Measurements from ENCODE around the gene SPATS2.
A peak's percentile ranks its signal among the peaks of the same experiment; 100 is the strongest.
"Not testable (repeated sequence)": the region's sequence is repeated elsewhere in the genome, so short reads cannot be mapped to it uniquely, and the experiment has no call there.

SPATS2 gene

GRCh38 chr12:49367381-49368239 lies at the start of gene SPATS2:
SPATS2 (plus strand) TSS chr12:49367462; CDS start chr12:49461013, 93,551 bp downstream.
- no peak for DNase-seq

DNA sequence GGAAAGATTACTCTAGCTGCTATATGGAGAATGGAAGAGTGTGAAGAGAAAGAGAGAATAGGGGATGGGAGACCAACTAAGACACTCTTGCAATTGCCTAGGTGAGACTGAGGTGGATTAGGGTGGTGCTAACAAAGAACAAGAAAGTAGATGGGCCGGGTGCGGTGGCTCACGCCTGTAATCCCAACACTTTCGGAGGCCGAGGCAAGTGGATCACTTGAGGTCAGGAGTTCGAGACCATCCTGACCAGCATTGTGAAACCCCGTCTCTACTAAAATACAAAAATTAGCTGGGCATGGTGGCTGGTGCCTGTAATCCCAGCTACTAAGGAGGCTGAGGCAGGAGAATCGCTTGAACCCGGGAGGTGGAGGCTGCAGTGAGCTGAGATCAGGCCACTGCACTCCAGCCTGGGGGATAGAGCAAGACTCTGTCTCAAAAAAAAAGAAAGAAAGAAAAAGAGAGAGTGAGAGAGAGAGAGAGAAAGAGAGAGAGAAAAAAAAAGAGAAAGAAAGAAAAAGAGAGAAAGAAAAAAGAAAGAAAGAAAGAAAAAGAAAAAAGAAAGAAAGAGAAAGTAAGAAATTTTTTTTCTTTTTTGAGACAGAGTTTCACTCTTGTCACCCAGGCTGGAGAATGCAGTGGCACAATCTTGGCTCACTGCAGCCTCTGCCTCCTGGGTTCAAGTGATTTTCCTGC lies 46.7 kb upstream of the SPATS2 start:
- DNase-seq: not testable (repeated sequence)

GRCh38 chr12:49322367-49322707 lies 44.9 kb upstream of the SPATS2 start:
- DNase-seq: no peak

DNA sequence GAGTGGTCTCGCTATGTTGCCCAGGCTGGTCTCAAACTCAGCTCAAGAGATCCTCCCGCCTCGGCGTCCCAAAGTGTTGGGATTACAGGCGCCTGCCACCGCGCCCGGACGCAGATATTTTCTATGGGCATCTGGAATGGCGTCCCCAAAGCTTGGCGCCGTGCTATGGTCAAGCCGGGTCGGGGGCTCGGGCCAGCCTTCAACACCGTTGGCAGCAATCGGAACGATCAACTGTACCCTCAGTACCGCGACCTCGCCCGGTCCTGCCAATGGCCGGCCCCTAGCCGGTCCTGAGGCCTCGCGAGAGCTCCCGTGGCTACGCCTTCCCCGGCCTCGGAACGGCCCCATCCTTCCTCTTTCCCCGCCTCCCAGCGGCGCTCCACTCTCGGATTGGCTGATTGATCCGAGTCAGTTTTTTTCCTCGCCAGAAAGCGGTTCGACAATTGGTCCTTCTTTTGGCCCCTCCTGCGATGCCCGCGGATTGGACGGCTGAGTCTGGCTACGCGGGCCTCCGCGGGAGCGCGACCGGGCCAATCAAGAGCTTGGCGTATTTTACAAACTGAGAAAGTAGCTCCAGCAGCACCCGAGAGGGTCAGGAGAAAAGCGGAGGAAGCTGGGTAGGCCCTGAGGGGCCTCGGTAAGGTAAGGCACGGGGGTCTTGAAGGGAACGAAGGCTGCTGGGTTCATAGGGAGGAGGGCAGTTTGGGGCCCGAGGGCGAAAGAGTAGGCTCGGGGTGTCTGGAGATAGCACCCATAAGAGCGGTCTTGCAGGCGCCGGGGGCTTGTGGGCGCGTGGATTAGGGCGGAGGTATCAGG lies 44.3 kb upstream of the SPATS2 start, which contains the start of gene TROAP:
Gene TROAP (plus strand): TSS at position 548 of the 816 bp plus-strand sequence. CDS start 354 bp downstream, outside the sequence.
- peak; percentile 98 for DNase-seq

GRCh38 chr12:49323524-49324097 lies 43.7 kb upstream of the SPATS2 start:
- no peak for DNase-seq

DNA sequence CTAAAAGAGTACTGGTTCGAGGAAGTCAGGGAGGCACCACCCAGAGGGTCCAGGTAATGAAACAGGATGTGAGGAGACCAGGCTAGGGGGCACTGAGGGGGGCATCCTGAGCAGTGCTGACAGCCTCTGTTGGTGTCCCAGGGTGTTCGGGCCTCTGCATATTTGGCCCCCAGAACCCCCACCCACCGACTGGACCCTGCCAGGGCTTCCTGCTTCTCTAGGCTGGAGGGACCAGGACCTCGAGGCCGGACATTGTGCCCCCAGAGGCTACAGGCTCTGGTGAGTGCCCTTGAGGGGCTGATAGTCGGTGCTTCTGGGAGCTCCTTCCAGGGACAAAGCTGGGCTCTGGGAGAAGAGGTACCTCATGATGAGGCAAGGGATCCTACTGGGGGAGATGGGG lies 41.7 kb upstream of the SPATS2 start:
- DNase-seq: no peak

GRCh38 chr12:49327368-49327767 lies 39.9 kb upstream of the SPATS2 start:
- DNase-seq: no peak

- no peak for DNase-seq
Measured at GRCh38 chr12:49327887-49328286, 39.4 kb upstream of the SPATS2 start.

DNA sequence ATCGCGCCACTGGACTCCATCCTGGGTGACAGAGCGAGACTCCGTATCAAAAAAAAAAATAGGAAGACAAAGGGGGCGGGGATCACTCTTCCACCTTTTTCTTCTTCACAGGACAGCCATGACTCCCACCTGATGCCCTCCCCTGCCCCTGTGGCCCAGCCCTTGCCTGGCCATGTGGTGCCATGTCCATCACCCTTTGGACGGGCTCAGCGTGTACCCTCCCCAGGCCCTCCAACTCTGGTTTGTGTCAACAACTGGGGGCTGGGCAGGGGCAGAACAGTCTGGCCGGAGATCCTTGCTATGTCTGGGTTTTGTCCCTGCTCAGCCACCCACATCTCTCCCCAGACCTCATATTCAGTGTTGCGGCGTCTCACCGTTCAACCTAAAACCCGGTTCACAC lies 38.4 kb upstream of the SPATS2 start:
- no peak for DNase-seq

DNA sequence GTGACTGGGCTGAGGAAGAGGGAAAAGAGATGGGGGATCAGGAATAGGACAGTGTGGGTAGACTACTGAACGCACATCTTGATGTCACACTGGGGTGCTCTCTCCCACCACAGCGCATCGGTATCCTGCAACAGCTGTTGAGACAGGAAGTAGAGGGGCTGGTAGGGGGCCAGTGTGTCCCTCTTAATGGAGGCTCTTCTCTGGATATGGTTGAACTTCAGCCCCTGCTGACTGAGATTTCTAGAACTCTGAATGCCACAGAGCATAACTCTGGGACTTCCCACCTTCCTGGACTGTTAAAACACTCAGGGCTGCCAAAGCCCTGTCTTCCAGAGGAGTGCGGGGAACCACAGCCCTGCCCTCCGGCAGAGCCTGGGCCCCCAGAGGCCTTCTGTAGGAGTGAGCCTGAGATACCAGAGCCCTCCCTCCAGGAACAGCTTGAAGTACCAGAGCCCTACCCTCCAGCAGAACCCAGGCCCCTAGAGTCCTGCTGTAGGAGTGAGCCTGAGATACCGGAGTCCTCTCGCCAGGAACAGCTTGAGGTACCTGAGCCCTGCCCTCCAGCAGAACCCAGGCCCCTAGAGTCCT lies 37.1 kb upstream of the SPATS2 start:
- no peak for DNase-seq

DNA sequence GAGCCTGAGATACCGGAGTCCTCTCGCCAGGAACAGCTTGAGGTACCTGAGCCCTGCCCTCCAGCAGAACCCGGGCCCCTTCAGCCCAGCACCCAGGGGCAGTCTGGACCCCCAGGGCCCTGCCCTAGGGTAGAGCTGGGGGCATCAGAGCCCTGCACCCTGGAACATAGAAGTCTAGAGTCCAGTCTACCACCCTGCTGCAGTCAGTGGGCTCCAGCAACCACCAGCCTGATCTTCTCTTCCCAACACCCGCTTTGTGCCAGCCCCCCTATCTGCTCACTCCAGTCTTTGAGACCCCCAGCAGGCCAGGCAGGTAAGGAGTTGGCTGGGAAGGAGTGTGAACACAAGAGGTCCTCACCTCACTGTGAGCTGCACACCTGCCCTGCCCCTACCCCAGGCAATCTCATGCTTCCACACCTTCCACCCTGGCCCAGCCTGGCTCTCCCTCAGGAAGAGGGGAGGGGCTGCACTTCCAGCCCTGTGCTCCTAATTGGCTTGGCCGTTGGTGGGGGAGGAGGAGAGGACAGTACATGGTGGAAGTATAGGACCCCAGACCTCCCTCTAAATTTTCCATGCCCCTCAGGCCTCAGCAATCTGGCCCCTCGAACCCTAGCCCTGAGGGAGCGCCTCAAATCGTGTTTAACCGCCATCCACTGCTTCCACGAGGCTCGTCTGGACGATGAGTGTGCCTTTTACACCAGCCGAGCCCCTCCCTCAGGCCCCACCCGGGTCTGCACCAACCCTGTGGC lies 36.5 kb upstream of the SPATS2 start:
- no peak for DNase-seq

DNA sequence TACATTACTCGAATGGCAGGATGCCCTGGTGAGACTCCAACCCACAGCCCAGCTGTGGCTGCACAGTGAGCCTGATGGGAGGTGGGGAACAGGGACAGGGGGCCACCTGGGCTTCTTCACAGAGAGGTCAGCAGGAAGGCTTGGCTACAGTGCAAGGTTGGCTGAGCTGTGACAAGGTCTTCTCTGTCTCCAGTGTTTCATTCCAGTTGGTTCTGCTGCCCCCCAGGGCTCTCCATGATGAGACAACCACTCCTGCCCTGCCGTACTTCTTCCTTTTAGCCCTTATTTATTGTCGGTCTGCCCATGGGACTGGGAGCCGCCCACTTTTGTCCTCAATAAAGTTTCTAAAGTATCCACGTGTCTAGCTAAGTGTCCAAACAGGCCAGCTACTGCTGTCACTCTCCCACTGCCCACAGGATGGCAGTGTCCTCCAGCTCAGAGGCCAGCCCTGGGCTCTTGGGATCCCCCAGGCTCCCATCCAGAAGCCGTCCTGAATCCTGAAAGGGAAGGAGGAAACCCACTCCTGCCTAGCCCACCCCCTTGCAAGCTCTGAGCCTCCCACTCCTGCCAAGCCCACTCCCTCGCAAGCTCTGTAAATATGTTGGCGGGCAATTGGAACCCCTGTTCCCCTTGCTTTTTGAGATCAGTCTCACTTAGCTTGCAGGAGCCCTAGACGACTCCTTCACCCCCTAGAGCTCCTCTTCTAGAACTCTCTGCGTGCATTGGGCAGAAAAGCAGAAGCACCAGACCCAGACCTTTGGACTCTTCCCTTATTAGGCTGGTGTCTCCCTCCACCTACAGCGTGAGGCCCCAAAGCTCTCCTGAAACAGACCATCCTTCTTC lies 35.7 kb upstream of the SPATS2 start:
- no peak for DNase-seq

- no peak for DNase-seq
Measured at GRCh38 chr12:49332441-49332861, 34.8 kb upstream of the SPATS2 start.

GRCh38 chr12:49332891-49333371 lies 34.3 kb upstream of the SPATS2 start:
- DNase-seq: no peak

DNA sequence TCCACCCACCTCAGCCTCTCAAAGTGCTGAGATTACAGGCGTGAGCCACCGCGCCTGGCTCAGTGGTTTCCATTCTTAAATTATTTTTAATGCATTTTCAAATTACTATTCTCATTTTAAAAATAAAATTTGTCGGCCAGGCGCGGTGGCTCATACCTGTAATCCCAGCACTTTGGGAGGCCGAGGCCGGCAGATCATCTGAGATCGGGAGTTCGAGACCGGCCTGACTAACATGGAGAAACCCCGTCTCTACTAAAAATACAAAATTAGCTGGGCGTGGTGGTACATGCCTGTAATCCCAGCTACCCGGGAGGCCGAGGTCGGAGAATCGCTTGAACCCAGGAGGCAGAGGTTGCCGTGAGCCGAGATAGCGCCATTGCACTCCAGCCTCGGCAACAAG lies 33.5 kb upstream of the SPATS2 start:
- DNase-seq: not testable (repeated sequence)

GRCh38 chr12:49334226-49334625 lies 33.0 kb upstream of the SPATS2 start:
- DNase-seq: no peak

- no peak for DNase-seq
Measured at GRCh38 chr12:49334681-49335080, 32.6 kb upstream of the SPATS2 start.

- no peak for DNase-seq
Measured at GRCh38 chr12:49335118-49335954, 31.9 kb upstream of the SPATS2 start.

DNA sequence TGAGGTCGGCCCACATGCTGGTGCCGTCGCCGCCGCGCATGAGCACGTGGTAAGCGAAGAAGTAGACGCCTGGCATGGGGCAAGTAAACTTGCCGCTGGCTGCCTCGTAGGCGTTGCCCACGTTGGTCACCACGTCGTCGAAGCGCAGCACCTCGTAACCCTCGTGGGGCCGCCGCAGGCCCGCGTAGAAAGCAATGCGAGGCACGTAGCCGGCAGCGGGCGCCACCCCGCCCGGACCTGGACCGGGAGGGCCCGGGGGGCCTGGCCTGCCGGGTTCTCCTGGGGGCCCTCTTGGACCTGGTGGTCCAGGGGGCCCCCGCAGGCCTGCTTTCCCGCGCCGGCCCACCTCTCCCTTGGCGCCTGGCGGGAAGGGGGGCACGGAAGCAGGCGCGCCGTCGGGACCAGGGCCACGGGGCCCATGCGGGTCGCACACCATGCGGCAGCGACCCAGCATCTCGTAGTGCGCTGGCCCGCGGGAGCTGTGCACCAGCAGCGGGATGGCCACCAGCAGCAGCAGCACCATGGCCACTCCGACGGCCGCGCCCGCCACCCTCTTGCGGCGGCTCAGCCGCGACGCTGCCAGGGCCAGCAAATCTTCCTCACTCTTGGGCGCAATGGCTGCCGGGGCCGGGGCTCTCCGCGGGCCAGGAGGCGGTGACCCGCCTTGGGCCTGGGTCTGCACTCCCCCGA lies 31.2 kb upstream of the SPATS2 start:
- no peak for DNase-seq
